Measurements from ENCODE around the gene SBF2. TPM values are rescaled to one million over a fixed set of nuclear protein-coding genes. Genes with fewer than 3 reads are reported as not detected.

The SBF2 gene
- total RNA-seq, 4 donors from 2014 or later, result 20.6 to 48.6 (median 26.0) TPM

DNA sequence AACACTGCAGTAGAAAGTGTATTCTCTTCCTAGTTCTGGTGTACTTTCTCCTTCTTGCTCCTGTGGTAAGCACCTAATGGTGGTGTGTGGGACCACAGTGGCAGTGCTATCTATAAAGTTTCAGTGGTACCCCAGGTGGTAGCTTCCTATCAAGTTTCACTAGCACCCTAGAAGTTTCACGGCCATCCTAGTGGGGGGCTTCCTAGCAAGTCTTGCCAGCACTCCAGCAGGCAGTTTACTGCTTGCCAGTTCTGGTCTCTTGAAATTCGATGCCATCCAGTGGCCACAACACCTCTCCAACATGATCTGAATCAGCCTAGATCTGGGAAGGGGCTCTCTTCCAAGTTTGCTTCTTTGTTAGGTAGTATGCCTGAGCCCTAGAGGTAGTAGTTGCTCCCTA lies 400.5 kb downstream of the SBF2 start:
- Histone ChIP-seq H3K9me3 (peaks cover 0 to 6% (median 0%) of the 10 kb centered on the region in 3 donors), H3K27ac (no peak overlapping the region), H3K27me3 (no peaks in the 10 kb centered on the region), H3K36me3 (peaks cover 0 to 42% (median 0%) of the 10 kb centered on the region in 3 donors), H3K4me1 (no peaks in the 10 kb centered on the region), H3K4me3 (no peak overlapping the region)
- WGBS, 2 donors, result 73% methylated on average over 2 of the region's 2 CpGs; no CpG with 5 or more reads in 1 of the 2 donors
- intact Hi-C loops (cut with DNase I), result no loop called here
- DNase-seq, result no peak
- TF ChIP-seq, protein P1, sequence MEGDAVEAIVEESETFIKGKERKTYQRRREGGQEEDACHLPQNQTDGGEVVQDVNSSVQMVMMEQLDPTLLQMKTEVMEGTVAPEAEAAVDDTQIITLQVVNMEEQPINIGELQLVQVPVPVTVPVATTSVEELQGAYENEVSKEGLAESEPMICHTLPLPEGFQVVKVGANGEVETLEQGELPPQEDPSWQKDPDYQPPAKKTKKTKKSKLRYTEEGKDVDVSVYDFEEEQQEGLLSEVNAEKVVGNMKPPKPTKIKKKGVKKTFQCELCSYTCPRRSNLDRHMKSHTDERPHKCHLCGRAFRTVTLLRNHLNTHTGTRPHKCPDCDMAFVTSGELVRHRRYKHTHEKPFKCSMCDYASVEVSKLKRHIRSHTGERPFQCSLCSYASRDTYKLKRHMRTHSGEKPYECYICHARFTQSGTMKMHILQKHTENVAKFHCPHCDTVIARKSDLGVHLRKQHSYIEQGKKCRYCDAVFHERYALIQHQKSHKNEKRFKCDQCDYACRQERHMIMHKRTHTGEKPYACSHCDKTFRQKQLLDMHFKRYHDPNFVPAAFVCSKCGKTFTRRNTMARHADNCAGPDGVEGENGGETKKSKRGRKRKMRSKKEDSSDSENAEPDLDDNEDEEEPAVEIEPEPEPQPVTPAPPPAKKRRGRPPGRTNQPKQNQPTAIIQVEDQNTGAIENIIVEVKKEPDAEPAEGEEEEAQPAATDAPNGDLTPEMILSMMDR (IDR thresholded peaks at IDR 0.05), result no peak
- TF ChIP-seq POLR2A (IDR thresholded peaks at IDR 0.05), result no peak

DNA sequence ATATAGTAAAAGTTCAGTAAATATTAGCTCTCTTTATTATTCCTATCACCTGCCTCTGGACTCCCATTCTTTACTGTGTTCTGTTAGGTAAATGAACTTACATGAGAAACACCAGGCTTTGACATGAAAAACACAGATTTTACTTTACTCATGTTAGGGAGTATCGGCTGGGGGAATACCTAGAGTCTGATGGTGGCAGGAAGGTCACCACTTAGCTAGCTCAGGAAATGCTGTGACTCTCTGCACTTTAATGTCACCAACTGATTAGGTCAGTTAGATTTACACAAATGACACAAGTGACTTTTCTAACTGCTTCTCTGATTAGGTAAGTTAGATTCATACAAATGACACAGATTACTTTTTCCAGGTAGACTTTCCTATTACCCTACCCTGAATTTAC lies 405.1 kb downstream of the SBF2 start:
- Histone ChIP-seq H3K9me3 (no peaks in the 10 kb centered on the region), H3K4me1 (no peaks in the 10 kb centered on the region), H3K36me3 (peaks cover 0 to 18% (median 0%) of the 10 kb centered on the region in 3 donors), H3K4me3 (no peak overlapping the region), H3K27me3 (no peaks in the 10 kb centered on the region), H3K27ac (no peak overlapping the region)
- intact Hi-C loops (cut with DNase I), result no loop called here
- DNase-seq, result no peak
- WGBS, 2 donors, result 80 to 92% methylated on average over 1 of the region's 1 CpG
- TF ChIP-seq, protein P1 (IDR thresholded peaks at IDR 0.05), result no peak
- no peak for TF ChIP-seq POLR2A (IDR thresholded peaks at IDR 0.05)

DNA sequence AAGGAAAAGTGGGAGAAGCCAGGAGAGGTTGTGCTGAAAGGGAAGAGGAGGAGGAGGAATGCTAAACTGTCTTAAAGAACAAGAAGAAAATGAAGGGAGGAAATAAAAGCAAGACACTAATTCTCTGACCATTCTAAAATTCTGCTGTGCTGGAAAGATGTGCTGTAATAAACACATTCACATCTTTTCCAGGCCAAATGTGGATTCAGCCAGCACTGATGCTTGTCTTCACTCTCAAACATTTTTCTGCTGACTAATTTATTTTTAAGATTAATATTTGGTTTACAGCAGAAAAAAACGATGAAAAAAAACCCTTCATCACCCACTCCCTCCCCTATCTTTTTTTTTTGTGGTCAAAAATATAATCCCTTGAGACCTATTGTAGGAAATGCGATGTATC lies 406.5 kb downstream of the SBF2 start:
- Histone ChIP-seq H3K4me3 (no peak overlapping the region), H3K9me3 (no peaks in the 10 kb centered on the region), H3K4me1 (no peaks in the 10 kb centered on the region), H3K27me3 (no peaks in the 10 kb centered on the region), H3K27ac (no peak overlapping the region), H3K36me3 (peaks cover 0 to 5% (median 0%) of the 10 kb centered on the region in 3 donors)
- 63 to 67% methylated on average over 2 of the region's 2 CpGs for WGBS, 2 donors
- intact Hi-C loops (cut with DNase I), result no loop called here
- TF ChIP-seq, protein P1 (IDR thresholded peaks at IDR 0.05), result no peak
- TF ChIP-seq POLR2A (IDR thresholded peaks at IDR 0.05), result no peak
- no peak for DNase-seq

DNA sequence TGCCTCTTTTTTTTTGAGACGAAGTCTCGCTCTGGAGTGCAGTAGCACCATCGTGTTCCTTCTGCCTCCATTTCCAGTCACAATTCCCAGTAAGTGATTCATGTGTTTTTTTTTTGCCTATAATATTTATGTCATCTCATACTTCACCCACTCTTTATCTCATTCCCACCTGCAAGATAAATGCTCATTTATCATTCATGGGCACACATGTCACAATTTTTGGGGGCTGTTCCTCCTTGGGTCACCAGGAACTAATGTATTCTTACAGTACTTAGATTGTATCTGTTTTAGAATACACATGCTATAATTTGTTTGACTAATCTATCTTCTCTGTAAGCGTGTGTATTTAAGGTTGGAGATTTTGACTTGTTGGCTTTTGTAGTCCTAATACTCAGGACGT lies 407.4 kb downstream of the SBF2 start:
- no peaks in the 10 kb centered on the region for H3K4me1 ChIP-seq
- WGBS, 2 donors, result 94 to 95% methylated on average over 5 of the region's 5 CpGs
- DNase-seq, result no peak

DNA sequence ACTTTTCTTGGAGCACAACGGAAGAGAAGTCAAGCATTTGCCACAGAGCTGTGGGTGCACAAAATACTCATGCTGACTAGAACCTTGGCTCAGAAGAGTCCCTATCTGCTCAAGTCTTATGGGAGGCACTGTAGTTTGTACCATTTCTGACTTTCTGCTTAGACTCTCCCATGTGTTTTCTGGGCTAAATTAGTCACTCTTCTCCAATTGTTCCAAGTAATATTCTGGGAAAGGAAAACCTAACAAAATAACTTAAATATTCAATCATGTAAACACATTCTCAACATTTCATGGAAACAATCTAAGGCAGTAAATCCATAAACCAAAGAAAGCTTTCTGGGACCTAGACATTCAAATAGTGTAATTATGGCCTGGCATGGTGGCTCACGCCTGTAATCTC lies 409.4 kb downstream of the SBF2 start:
- intact Hi-C loops (cut with DNase I), result no loop called here
- Histone ChIP-seq H3K27ac (no peak overlapping the region), H3K4me1 (no peaks in the 10 kb centered on the region), H3K9me3 (no peaks in the 10 kb centered on the region), H3K27me3 (no peaks in the 10 kb centered on the region), H3K4me3 (no peak overlapping the region), H3K36me3 (no peaks in the 10 kb centered on the region)
- TF ChIP-seq, protein P1 (IDR thresholded peaks at IDR 0.05), result no peak
- WGBS, 2 donors, result 95 to 96% methylated on average over 2 of the region's 2 CpGs
- no peak for DNase-seq

More for the DNA sequence above, 407.4 kb downstream of the SBF2 start:
- H3K36me3 ChIP-seq, result no peaks in the 10 kb centered on the region
- H3K27me3 ChIP-seq, result no peaks in the 10 kb centered on the region
- no peak overlapping the region for H3K4me3 ChIP-seq
- no peak for TF ChIP-seq POLR2A (IDR thresholded peaks at IDR 0.05)
- TF ChIP-seq, protein P1 (IDR thresholded peaks at IDR 0.05), result no peak
- no peaks in the 10 kb centered on the region for H3K9me3 ChIP-seq
- no peak overlapping the region for H3K27ac ChIP-seq
- intact Hi-C loops (cut with DNase I), result no loop called here

Data from esophagus squamous epithelium (tissue), 5 donors.